SK-N-SH (cell line): ENCODE results near the gene FAM131B. TPM values are rescaled to one million over a fixed set of nuclear protein-coding genes. Genes with fewer than 3 reads are reported as not detected.

Source experiments
- CTCF ChIA-PET: fragments of 300-600, 350-600 bp; formaldehyde crosslinking; extraction: SDS; loops from one replicate; lab custom pipeline; 2021; lab: Yijun Ruan, JAX
- POLR2A ChIA-PET: fragments of 350-600 bp; sonication (Branson Sonifier 250); formaldehyde crosslinking; extraction: SDS; loops from one replicate; lab custom pipeline; 2020; ENCODE audit warnings: antibody characterized with exemption, inconsistent platforms; lab: Yijun Ruan, JAX
- DNase-seq: peaks from one replicate; pipeline ENCODE4 v3.0.0; 2012
- H2AFZ ChIP-seq: fragments of 200-600 bp; sonication (generic); 2 replicates; pipeline ENCODE4 v1.8.1; 2016; ENCODE audit warnings: antibody characterized with exemption, mild to moderate bottlenecking, low read depth
- H3F3A ChIP-seq: fragments of 200-600 bp; sonication (generic); replicated peaks from 2 replicates; pipeline ENCODE3; 2016; ENCODE audit warnings: antibody characterized with exemption, mild to moderate bottlenecking; ENCODE audit not compliant: insufficient read depth
- H3K27ac ChIP-seq, 2 experiments: fragments of 200-500 bp in 1 of 2; fragments of 200-600 bp in 1 of 2; sonication (Bioruptor generic) in 1 of 2; sonication (generic), shearing (Covaris generic) in 1 of 2; 2 replicates each; pipeline versions ENCODE4 v1.5.1 to v1.6.1; 2014 to 2016; ENCODE audit warnings: low read depth in 2 of 2, inconsistent platforms in 1 of 2, low read length in 1 of 2, mild to moderate bottlenecking in 1 of 2, mixed read lengths in 1 of 2
- H3K27me3 ChIP-seq: fragments of 200-600 bp; sonication (generic), shearing (Covaris generic); 2 replicates; pipeline ENCODE4 v1.6.1; 2016; ENCODE audit warnings: mixed run types; ENCODE audit not compliant: insufficient read depth
- H3K36me3 ChIP-seq, 2 experiments: fragments of 200-500 bp in 1 of 2; fragments of 200-600 bp in 1 of 2; sonication (Bioruptor generic) in 1 of 2; sonication (generic) in 1 of 2; replicated peaks in 1 of 2; 2 replicates each; pipeline versions ENCODE3 to v1.5.1; 2014 to 2016; ENCODE audit warnings: low read length in 1 of 2, mild to moderate bottlenecking in 1 of 2; ENCODE audit not compliant: insufficient read depth in 2 of 2, control insufficient read depth in 1 of 2
- H3K4me1 ChIP-seq, 2 experiments: fragments of 200-500 bp in 1 of 2; fragments of 200-600 bp in 1 of 2; sonication (Bioruptor generic) in 1 of 2; sonication (generic), shearing (Covaris generic) in 1 of 2; 2 replicates each; pipeline versions ENCODE4 v1.5.1 to v1.6.1; 2014 to 2016; ENCODE audit warnings: low read depth in 1 of 2, low read length in 1 of 2, mixed run types in 1 of 2; ENCODE audit not compliant: insufficient read depth in 2 of 2, control insufficient read depth in 1 of 2
- H3K4me2 ChIP-seq: fragments of 200-600 bp; sonication (generic), shearing (Covaris generic); 2 replicates; pipeline ENCODE4 v1.6.1; 2017; ENCODE audit warnings: mixed run types
- H3K4me3 ChIP-seq, 2 experiments: fragments of 200-500 bp in 1 of 2; fragments of 200-600 bp in 1 of 2; sonication (Bioruptor generic) in 1 of 2; sonication (generic), shearing (Covaris generic) in 1 of 2; 2 replicates each; pipeline versions ENCODE4 v1.5.1 to v1.8.1; 2014 to 2016; ENCODE audit warnings: low read depth in 2 of 2, inconsistent platforms in 1 of 2, low read length in 1 of 2, mild to moderate bottlenecking in 1 of 2, mixed read lengths in 1 of 2, moderate library complexity in 1 of 2
- H3K79me2 ChIP-seq: fragments of 200-600 bp; sonication (generic); 2 replicates; pipeline ENCODE4 v1.8.1; 2017; ENCODE audit warnings: mild to moderate bottlenecking; ENCODE audit not compliant: insufficient read depth
- H3K9ac ChIP-seq: fragments of 200-600 bp; sonication (generic); 2 replicates; pipeline ENCODE4 v1.6.1; 2017; ENCODE audit warnings: mixed run types
- H3K9me2 ChIP-seq: fragments of 200-600 bp; sonication (generic); 2 replicates; pipeline ENCODE4 v1.6.1; 2017; ENCODE audit warnings: mixed run types
- H3K9me3 ChIP-seq: fragments of 200-600 bp; sonication (generic); 2 replicates; pipeline ENCODE4 v1.6.1; 2017; ENCODE audit warnings: mixed run types, mild to moderate bottlenecking, moderate library complexity
- H4K20me1 ChIP-seq: fragments of 200-600 bp; sonication (generic); 2 replicates; pipeline ENCODE4 v1.6.1; 2017; ENCODE audit warnings: mild to moderate bottlenecking, mixed run types; ENCODE audit not compliant: insufficient read depth
- CHD2 ChIP-seq: fragments of 150-350 bp; IDR thresholded peaks from 2 replicates; pipeline ENCODE4 v1.6.1; 2018; ENCODE audit warnings: low read length; ENCODE audit not compliant: partially characterized antibody
- EP300 ChIP-seq, 2 experiments: IDR thresholded peaks; 2 replicates each; pipeline versions ENCODE4 v1.4.0 to v1.6.1; 2012; ENCODE audit warnings: borderline replicate concordance in 1 of 2, low read depth in 1 of 2, low read length in 1 of 2
- FOXJ3 ChIP-seq: sonication (generic); formaldehyde crosslinking; IDR thresholded peaks from 2 replicates; pipeline ENCODE4 v1.5.1; 2020; ENCODE audit warnings: mild to moderate bottlenecking, missing genetic modification reagents
- GATA2 ChIP-seq: sonication (generic); formaldehyde crosslinking; IDR thresholded peaks from 2 replicates; pipeline ENCODE4 v1.5.0; 2020; ENCODE audit warnings: mild to moderate bottlenecking, missing genetic modification reagents
- MEF2A ChIP-seq: IDR thresholded peaks from 2 replicates; pipeline ENCODE4 v1.4.0; 2012; ENCODE audit warnings: low read depth, borderline replicate concordance
- MXI1 ChIP-seq: IDR thresholded peaks from 2 replicates; pipeline ENCODE4 v1.6.1; 2012; ENCODE audit warnings: mild to moderate bottlenecking, low read depth, low read length, improper control_type of control experiment
- POLR2AphosphoS5 ChIP-seq: IDR thresholded peaks from 2 replicates; pipeline ENCODE4 v1.6.1; 2012; ENCODE audit warnings: low read depth, low read length
- RCOR1 ChIP-seq: fragments of 150-350 bp; IDR thresholded peaks from 2 replicates; pipeline ENCODE4 v1.6.1; 2017; ENCODE audit warnings: antibody characterized with exemption, low read length
- RXRA ChIP-seq: IDR thresholded peaks from 2 replicates; pipeline ENCODE4 v1.4.0; 2012; ENCODE audit warnings: low read depth, mild to moderate bottlenecking, borderline replicate concordance
- SMC3 ChIP-seq: IDR thresholded peaks from 2 replicates; pipeline ENCODE4 v1.6.1; 2012; ENCODE audit warnings: low read depth, low read length, improper control_type of control experiment
- TEAD4 ChIP-seq: IDR thresholded peaks from 2 replicates; pipeline ENCODE4 v1.4.0; 2012; ENCODE audit warnings: mild to moderate bottlenecking, borderline replicate concordance; ENCODE audit not compliant: insufficient read depth
- WGBS: methylation state at CpG from one replicate; pipeline ENCODE4 v1.1.6; 2017; ENCODE audit warnings: low lambda C conversion rate; 5-methylcytosine and 5-hydroxymethylcytosine counted together
- polyA plus RNA-seq, 3 experiments: library from polyadenylated mRNA; depleted of rRNA; stranded (reverse); fragments of >200 nt; gene quantifications; 2 replicates each; pipeline ENCODE4 v1.2.3, GENCODE V29; 2012
- TF ChIP-seq, protein P1 (sequence below): fragments of 200-600 bp; sonication (generic); IDR thresholded peaks from 2 replicates; pipeline ENCODE4 v1.6.1; 2017; ENCODE audit warnings: antibody characterized with exemption, mild to moderate bottlenecking, moderate library complexity
- TF ChIP-seq, protein P2 (sequence below): fragments of 150-350 bp; IDR thresholded peaks from 2 replicates; pipeline ENCODE4 v1.6.1; 2017; ENCODE audit warnings: antibody characterized with exemption, low read length, low read depth, borderline replicate concordance
- TF ChIP-seq, protein P3 (sequence below): IDR thresholded peaks from 2 replicates; pipeline ENCODE4 v1.4.0; 2012; ENCODE audit warnings: low read depth, borderline replicate concordance

The FAM131B gene
- polyA plus RNA-seq, 1 of the 3 experiments (the other 2 are of a cell fraction), result 43.6 TPM

DNA sequence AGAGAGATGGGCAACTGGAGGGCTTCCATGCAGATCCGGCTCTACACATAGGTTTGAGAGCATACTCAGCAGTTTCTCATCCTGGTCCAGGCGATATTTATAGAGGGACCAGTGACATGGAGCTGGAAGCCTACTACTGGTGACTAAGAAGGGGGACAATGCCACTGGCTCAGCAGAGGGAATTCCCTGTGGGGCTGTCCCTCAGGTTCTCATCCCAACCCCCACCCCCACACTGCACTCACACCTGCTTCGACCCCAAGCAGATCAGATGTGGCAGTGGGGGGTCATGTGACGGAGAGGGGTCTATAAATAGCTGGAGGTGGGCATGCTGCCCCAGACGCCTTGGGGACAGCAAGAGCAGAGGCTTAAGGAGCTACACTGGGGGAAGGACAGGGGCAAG is 46.7 kb downstream of the FAM131B start, which contains the start of gene CLCN1:
CLCN1 (plus strand) TSS at position 336 of the 400 bp plus-strand sequence. CDS start 102 bp downstream, outside the sequence.
- H3K4me3 ChIP-seq, result no peak within 1 kb of the TSS
- H3K27me3 ChIP-seq, result no peaks in the 10 kb centered on the region
- DNase-seq, result no peak
- no peaks in the 10 kb centered on the region for H3K79me2 ChIP-seq
- peaks cover 0 to 2% of the 10 kb centered on the region in 2 experiments; a peak in 1 of 4 replicates for H3K4me1 ChIP-seq
- H3F3A ChIP-seq, result no peaks in the 10 kb centered on the region
- H3K9ac ChIP-seq, result no peak within 1 kb of the TSS
- POLR2A ChIA-PET, result no interaction called here
- H2AFZ ChIP-seq, result no peak within 1 kb of the TSS
- no peaks in the 10 kb centered on the region for H3K36me3 ChIP-seq
- WGBS, result 84% methylated on average over 5 of the region's 5 CpGs
- TF ChIP-seq EP300 (IDR thresholded peaks at IDR 0.05; ENCODE audit: borderline replicate concordance in 1 of 2, low read depth in 1 of 2, low read length in 1 of 2) (no peak), MEF2A (no peak), SMC3 (no peak), GATA2 (CRISPR knock-in tag) (no peak), POLR2AphosphoS5 (no peak), MXI1 (no peak), TEAD4 (no peak), RCOR1 (no peak), RXRA (no peak), FOXJ3 (CRISPR knock-in tag) (no peak), CHD2 (no peak)
- TF ChIP-seq, protein P1, sequence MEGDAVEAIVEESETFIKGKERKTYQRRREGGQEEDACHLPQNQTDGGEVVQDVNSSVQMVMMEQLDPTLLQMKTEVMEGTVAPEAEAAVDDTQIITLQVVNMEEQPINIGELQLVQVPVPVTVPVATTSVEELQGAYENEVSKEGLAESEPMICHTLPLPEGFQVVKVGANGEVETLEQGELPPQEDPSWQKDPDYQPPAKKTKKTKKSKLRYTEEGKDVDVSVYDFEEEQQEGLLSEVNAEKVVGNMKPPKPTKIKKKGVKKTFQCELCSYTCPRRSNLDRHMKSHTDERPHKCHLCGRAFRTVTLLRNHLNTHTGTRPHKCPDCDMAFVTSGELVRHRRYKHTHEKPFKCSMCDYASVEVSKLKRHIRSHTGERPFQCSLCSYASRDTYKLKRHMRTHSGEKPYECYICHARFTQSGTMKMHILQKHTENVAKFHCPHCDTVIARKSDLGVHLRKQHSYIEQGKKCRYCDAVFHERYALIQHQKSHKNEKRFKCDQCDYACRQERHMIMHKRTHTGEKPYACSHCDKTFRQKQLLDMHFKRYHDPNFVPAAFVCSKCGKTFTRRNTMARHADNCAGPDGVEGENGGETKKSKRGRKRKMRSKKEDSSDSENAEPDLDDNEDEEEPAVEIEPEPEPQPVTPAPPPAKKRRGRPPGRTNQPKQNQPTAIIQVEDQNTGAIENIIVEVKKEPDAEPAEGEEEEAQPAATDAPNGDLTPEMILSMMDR, result no peak
- TF ChIP-seq, protein P2, sequence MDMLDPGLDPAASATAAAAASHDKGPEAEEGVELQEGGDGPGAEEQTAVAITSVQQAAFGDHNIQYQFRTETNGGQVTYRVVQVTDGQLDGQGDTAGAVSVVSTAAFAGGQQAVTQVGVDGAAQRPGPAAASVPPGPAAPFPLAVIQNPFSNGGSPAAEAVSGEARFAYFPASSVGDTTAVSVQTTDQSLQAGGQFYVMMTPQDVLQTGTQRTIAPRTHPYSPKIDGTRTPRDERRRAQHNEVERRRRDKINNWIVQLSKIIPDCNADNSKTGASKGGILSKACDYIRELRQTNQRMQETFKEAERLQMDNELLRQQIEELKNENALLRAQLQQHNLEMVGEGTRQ, result no peak
- TF ChIP-seq, protein P3, sequence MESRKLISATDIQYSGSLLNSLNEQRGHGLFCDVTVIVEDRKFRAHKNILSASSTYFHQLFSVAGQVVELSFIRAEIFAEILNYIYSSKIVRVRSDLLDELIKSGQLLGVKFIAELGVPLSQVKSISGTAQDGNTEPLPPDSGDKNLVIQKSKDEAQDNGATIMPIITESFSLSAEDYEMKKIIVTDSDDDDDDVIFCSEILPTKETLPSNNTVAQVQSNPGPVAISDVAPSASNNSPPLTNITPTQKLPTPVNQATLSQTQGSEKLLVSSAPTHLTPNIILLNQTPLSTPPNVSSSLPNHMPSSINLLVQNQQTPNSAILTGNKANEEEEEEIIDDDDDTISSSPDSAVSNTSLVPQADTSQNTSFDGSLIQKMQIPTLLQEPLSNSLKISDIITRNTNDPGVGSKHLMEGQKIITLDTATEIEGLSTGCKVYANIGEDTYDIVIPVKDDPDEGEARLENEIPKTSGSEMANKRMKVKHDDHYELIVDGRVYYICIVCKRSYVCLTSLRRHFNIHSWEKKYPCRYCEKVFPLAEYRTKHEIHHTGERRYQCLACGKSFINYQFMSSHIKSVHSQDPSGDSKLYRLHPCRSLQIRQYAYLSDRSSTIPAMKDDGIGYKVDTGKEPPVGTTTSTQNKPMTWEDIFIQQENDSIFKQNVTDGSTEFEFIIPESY, result no peak
- no peak within 1 kb of the TSS for H3K4me2 ChIP-seq
- H3K27ac ChIP-seq, result no peak within 1 kb of the TSS
- CTCF ChIA-PET, result interaction anchor here (0.7 to 2.0 kb wide), 4 partner anchors 16 to 75 kb away, joined by 3 to 9 read pairs (median 6); no protein-coding TSS in a partner anchor
- no peaks in the 10 kb centered on the region for H3K9me3 ChIP-seq
- H3K9me2 ChIP-seq, result no peaks in the 10 kb centered on the region
- H4K20me1 ChIP-seq, result no peaks in the 10 kb centered on the region
